NCI-H1694 (cell line): ENCODE data around the gene FAM47E.
"Not testable (repeated sequence)": the region's sequence is repeated elsewhere in the genome, so short reads cannot be mapped to it uniquely, and the experiment has no call there.

Experiments
- DNase-seq: peaks from one replicate; lab custom pipeline; 2025; lab: John Stamatoyannopoulos, UW

Gene FAM47E

DNA sequence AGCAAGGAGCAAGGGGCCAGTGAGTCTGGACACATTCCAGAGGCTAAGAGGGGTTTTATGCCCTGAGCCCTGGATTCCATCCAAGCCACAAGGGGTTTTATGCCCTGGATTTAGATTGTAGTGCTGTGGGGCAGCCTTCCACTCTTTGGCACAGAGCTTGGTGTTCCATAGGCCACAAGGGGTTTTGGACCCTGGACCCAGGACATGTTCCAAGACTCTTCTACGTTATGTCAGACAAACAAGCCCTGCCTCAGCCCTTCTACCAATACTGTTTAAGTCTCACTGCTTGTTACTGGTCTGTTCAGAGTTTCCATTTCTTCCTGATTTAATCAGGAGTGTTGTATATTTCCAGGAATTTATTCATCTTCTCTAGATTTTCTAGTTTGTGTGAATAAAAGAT, 25.1 kb upstream of the FAM47E start:
- DNase-seq, result no peak

GRCh38 chr4:76232681-76233080, 18.8 kb upstream of the FAM47E start:
- no peak for DNase-seq

GRCh38 chr4:76233083-76233482, 18.4 kb upstream of the FAM47E start:
- DNase-seq, result no peak

DNA sequence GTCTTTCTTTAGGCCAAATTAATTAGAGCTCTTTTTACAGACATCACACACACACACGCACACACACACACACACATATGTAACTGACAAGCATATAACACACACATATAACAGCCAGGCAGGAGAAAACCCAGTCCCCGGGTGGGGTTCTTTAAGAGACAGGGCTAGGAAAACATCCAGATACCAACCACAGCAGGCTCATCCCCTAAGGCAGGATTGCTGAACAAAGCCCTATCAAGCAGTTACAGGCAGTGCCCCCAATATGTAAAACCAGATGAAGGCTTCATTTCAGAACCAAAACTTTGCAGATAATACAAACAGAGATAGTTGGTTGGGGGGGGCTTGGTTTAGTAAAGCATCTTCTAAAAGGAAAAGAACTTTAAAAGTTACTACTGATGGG, 18.0 kb upstream of the FAM47E start:
- no peak for DNase-seq

DNA sequence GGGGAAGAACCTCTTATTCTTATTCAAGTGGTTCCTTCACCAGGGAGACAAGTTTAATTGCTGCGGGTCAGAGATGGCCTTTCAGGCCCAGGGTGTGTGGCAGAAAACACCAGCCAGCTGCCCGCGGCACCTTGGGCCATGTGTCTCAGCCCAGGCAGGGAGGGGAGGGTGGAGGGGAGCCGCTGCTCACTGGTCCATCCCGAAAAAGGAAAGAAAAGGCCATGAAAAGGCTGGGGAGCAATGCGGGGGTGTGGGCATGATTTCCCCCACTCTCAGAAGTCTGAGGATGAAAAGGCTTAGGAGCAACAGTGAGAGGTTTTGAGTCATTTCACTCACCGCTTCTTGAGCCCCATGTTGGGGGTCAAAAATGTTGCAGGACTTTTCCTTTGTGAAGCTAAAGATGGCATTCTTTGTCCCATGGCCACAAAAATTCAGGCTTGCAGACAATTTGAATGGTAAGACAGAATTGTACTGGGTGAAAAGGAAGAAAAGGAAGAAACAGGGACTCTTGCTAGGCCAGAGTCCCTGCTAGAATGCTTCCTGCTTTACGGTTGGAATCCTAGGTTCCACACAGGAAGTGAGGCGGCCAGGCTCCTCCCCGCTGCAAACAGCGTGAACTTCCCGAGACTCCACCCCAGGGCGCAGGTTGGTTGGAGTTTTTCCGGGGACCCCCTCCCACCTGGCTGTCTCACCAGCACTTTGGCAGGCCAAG, 17.4 kb upstream of the FAM47E start:
- no peak for DNase-seq

DNA sequence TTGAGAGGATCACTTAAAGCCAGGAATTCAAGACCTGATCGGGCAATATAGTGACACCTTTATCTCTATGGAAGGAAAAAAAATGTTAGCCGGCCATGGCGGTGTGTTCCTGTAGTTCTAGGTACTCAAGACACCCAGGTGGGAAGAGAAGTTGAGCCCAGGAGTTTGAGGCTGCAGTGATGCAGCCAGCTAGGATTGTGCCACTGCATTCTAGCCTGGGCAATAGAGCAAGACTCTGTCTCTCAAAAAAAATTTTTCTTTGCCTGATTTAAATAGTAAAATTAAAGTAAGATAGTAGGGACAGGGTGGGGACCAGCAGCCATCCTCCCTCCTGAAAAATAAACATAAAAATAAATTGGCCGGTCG, 16.9 kb upstream of the FAM47E start:
- no peak for DNase-seq

GRCh38 chr4:76235407-76235806, 16.1 kb upstream of the FAM47E start:
- DNase-seq, result no peak

DNA sequence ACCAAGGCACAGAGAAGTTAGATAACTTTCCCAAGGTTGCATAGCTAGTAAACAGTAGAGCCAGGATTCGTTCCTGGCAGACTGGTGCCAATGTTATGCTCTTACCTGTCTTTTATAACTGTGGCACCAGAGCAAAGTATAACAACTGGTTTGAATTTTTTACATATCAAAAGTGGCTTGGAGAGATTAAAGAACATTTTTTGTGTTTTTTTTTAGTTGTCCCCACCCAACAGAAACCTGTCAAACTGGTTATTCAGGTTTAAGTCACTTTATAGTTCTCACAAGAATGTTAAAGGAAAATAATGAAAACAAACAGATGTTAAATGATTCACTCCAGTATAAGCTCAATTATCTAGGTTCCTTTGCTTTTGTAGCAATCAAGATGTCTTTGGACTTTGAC, 15.6 kb upstream of the FAM47E start:
- no peak for DNase-seq

DNA sequence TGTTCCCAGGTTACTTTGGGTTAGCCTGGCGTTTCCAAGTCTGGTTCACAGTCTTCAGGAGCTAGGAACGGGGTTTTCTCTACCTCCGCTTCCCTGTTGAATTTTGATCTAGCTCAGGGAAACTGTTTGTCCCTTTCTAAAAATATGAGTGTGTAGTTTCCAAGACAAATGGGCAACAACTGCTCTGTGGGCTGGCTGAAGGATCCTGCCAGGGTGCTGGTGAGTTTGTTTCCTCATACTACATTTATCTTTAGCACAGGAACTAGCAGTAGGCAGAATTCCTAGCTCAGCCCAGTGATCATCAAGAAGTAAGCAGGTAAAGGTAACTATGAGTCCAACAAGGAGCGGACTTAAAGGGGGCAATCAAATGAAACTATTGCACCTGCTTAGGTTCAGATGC, 13.3 kb upstream of the FAM47E start:
- DNase-seq, result no peak

GRCh38 chr4:76238701-76239100, 12.8 kb upstream of the FAM47E start:
- no peak for DNase-seq

- DNase-seq, result no peak
Observed at GRCh38 chr4:76240236-76240635, 11.3 kb upstream of the FAM47E start.

GRCh38 chr4:76243877-76244276, 7.6 kb upstream of the FAM47E start:
- not testable (repeated sequence) for DNase-seq

GRCh38 chr4:76246025-76246424, 5.5 kb upstream of the FAM47E start:
- DNase-seq, result no peak

DNA sequence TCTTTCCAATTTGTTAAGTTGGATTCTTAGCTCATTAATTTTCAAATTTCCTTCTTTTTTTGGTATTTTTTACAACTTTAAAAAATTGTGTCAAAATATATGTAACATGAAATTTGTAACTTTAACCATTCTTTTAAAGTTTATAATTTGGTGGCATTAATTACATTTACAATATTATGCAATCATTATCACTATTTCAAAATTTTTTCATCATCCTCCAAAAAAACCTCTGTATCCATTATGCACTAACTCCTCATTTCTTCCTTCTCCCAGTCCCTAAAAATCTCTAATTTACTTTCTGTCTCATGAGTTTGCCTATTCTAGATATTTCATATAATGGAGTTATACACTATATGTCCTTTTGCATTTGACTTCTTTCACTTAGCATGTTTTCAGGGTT, 4.7 kb upstream of the FAM47E start:
- DNase-seq, result no peak

DNA sequence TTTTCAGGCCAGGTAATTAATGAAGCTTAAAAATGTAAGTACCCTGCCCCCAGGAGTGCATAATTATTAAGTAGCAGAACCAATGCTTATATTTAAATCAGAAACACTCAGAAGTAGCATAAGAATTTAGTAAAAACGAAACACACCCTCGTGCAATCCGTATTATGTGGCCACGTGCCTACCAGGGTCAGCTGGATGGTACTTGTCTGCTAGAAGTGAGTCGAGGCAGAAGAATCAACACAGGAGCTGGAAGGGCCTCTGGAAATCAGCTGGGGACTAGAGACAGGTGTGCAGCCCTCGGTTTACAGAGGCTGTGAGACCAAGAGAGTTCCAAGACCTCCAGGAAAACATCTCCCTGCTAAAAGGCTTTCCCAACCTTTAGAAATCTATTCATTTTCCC, 559 bp upstream of the FAM47E start:
- no peak for DNase-seq

- no peak for DNase-seq
Observed at GRCh38 chr4:76252271-76252653, 741 bp downstream of the FAM47E start.

- DNase-seq, result no peak
Observed at GRCh38 chr4:76253511-76253910, 2.0 kb downstream of the FAM47E start.

GRCh38 chr4:76256032-76256431, 4.5 kb downstream of the FAM47E start:
- DNase-seq, result no peak

- DNase-seq, result no peak
Observed at GRCh38 chr4:76256968-76257367, 5.4 kb downstream of the FAM47E start.

- DNase-seq, result no peak
Observed at GRCh38 chr4:76257824-76258223, 6.3 kb downstream of the FAM47E start.

GRCh38 chr4:76260571-76260970, 9.1 kb downstream of the FAM47E start:
- no peak for DNase-seq

DNA sequence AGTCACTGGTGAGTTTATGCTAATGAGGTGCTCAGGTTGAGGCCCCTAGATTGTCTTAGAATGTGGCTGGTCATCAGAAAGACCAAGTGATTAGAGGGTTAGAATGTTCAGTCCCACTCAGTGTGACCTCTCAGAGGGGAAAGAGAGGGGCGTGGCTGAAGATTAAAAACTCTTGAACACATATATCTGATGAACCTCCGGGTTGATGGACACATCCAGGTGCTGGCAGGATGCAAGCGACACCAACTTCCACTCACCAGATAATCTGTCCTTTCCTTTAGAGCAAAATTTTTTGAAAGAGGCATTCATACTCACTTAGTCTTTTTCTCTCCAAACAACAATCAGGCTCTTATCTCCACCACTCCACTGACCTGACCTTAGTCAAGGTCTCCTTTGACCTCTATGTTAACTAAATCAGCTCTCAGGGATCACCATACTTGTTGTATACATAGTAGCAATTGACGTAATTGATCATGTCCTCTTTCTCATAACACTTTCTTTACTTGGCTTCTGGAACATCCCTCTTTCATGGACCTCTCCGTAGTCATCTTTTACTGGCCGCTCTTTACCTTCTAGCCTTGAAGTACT, 14.2 kb downstream of the FAM47E start:
- no peak for DNase-seq

- no peak for DNase-seq
Observed at GRCh38 chr4:76266627-76267026, 15.1 kb downstream of the FAM47E start.

DNA sequence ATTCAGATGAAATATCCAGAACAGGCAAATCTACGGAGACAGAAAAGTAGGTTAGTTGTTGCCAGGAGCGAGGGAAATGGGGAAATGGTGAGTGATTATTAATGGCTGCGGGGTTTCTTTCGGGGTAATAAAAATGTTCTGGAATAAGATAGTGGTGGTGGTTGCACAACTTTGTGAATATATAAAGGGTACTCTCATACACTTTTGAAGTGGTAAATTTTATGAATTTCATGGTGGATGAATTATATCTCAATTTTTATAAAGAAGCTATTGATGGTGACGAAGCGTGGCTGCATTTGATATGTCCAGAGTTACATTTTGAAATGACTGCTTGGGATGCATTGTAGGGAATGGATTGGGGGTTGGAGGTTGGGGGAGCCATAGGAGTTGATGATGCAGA, 16.3 kb downstream of the FAM47E start:
- no peak for DNase-seq
